Muscle layer of colon (tissue), 2 donors: ENCODE data around the gene C1orf174.
A peak's percentile ranks its signal among the peaks of the same experiment; 100 is the strongest.

Source experiments
- H3K27ac ChIP-seq: one replicate; pipeline ENCODE4 v1.7.0; 2013; ENCODE audit warnings: low read depth, mild to moderate bottlenecking, low read length, moderate library complexity
- H3K27me3 ChIP-seq, 2 donors: one replicate each; pipeline ENCODE4 v1.7.0; 2013; ENCODE audit warnings: low read length in 2 of 2, mild to moderate bottlenecking in 2 of 2; ENCODE audit not compliant: insufficient read depth in 2 of 2, control insufficient read depth in 1 of 2
- H3K36me3 ChIP-seq: one replicate; pipeline ENCODE4 v1.7.0; 2013; ENCODE audit warnings: mild to moderate bottlenecking, low read length; ENCODE audit not compliant: insufficient read depth
- H3K4me1 ChIP-seq: one replicate; pipeline ENCODE4 v1.7.0; 2013; ENCODE audit warnings: mild to moderate bottlenecking, low read length; ENCODE audit not compliant: insufficient read depth
- H3K4me3 ChIP-seq, 2 donors: one replicate each; pipeline ENCODE4 v1.7.0; 2013; ENCODE audit warnings: low read length in 2 of 2, low read depth in 1 of 2, mild to moderate bottlenecking in 1 of 2, moderate library complexity in 1 of 2
- H3K9ac ChIP-seq: one replicate; pipeline ENCODE4 v1.7.0; 2013; ENCODE audit warnings: low read length
- H3K9me3 ChIP-seq: one replicate; pipeline ENCODE4 v1.7.0; 2013; ENCODE audit warnings: mild to moderate bottlenecking, low read length
- donor health status: abdominal sarcoma.
- donor health status: Adenocarcinoma of cecum.

Gene C1orf174

GRCh38 chr1:3900150-3900968, at the start of gene C1orf174:
C1orf174 (minus strand) TSS chr1:3900272; CDS start chr1:3900186, 86 bp downstream.
- H3K9me3 ChIP-seq = no peaks in the 10 kb centered on the region
- H3K9ac ChIP-seq = peak within 1 kb of the TSS; percentile 71
- peaks cover 0 to 5% of the 10 kb centered on the region in 2 donors for H3K27me3 ChIP-seq
- peak within 1 kb of the TSS; percentile 95 for H3K27ac ChIP-seq
- H3K4me3 ChIP-seq = peak within 1 kb of the TSS; percentile 68 to 70
- peaks cover 17% of the 10 kb centered on the region for H3K4me1 ChIP-seq
- peaks cover 1% of the 10 kb centered on the region for H3K36me3 ChIP-seq

- Histone ChIP-seq H3K27me3 (peaks cover 0 to 12% of the 10 kb centered on the region in 2 donors), H3K9ac (no peak overlapping the region), H3K4me1 (no peaks in the 10 kb centered on the region), H3K9me3 (no peaks in the 10 kb centered on the region), H3K4me3 (no peak overlapping the region), H3K27ac (no peak overlapping the region), H3K36me3 (no peaks in the 10 kb centered on the region)
Measured at GRCh38 chr1:3948344-3948743, 48.3 kb upstream of the C1orf174 start.

DNA sequence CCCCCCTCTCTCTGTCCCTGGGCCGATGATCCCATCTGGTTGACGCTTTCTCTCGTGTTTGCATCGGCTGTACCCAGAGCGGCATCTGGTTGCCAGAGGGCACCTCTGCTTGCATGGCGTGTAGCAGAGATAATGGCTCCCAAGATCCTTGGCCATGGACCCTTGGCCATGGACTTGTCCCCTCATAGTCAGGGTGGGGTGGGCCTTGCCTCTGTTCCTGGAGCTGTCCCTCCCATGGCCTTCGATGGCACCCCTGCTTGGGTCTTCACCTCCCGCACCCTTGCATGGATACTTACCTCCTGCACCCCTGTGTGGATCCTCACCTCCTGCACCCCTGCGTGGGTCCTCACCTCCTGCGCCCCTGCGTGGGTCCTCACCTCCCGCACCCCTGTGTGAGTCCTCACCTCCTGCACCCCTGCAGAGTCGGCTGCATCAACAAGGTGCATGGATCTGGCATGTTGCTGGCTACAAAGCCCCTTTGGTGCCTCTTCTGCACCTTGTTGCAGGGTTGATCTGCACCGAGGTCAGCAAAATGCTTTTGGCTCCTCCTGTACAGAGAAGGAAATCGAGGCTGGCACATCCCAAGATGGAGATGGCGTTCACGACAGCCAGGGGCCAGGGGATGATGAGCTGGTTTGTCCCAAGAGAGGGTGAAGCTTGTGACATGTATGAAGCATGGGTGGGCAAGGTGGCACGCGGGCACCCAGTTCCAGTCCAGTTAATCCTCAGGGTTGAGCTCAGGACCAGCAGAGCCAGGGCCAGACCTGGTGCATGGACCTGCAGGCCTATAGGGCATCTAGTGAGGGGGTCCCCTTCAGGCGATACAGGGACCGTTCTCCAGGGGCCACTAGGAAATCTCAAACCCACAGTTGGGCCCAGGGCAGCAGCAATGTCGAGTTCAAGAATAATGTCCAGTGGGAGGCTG, 46.1 kb upstream of the C1orf174 start:
- H3K4me3 ChIP-seq = no peak overlapping the region
- H3K4me1 ChIP-seq = no peaks in the 10 kb centered on the region
- no peaks in the 10 kb centered on the region for H3K27me3 ChIP-seq
- H3K9me3 ChIP-seq = no peaks in the 10 kb centered on the region
- H3K27ac ChIP-seq = no peak overlapping the region
- H3K36me3 ChIP-seq = no peaks in the 10 kb centered on the region
- no peak overlapping the region for H3K9ac ChIP-seq

DNA sequence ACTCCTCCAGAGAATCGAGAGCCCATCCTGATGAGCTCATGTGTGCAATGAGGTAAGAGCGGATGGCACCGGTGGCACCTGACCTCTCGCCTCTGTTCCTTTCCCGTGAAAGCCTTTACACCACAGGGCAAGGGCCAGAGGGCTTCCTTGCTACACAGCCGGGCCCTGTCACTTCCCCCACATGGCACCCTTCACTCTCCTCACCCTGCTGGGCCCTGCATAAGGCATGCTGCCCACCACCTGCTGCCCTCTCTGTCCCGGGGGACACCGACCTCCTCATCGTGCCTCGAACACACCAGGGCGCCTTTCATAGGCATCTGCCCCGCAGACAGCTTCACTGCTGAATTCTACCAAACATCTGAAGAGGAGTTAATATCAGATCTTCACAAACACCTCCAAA, 45.1 kb upstream of the C1orf174 start:
- Histone ChIP-seq H3K27me3 (no peaks in the 10 kb centered on the region), H3K4me3 (no peak overlapping the region), H3K9ac (no peak overlapping the region), H3K9me3 (no peaks in the 10 kb centered on the region), H3K27ac (no peak overlapping the region), H3K4me1 (no peaks in the 10 kb centered on the region), H3K36me3 (no peaks in the 10 kb centered on the region)

- H3K36me3 ChIP-seq = no peaks in the 10 kb centered on the region
- no peak overlapping the region for H3K4me3 ChIP-seq
- no peak overlapping the region for H3K9ac ChIP-seq
- H3K27ac ChIP-seq = no peak overlapping the region
- H3K27me3 ChIP-seq = no peaks in the 10 kb centered on the region
- no peaks in the 10 kb centered on the region for H3K9me3 ChIP-seq
- no peaks in the 10 kb centered on the region for H3K4me1 ChIP-seq
Measured at GRCh38 chr1:3944578-3945125, 44.6 kb upstream of the C1orf174 start.

DNA sequence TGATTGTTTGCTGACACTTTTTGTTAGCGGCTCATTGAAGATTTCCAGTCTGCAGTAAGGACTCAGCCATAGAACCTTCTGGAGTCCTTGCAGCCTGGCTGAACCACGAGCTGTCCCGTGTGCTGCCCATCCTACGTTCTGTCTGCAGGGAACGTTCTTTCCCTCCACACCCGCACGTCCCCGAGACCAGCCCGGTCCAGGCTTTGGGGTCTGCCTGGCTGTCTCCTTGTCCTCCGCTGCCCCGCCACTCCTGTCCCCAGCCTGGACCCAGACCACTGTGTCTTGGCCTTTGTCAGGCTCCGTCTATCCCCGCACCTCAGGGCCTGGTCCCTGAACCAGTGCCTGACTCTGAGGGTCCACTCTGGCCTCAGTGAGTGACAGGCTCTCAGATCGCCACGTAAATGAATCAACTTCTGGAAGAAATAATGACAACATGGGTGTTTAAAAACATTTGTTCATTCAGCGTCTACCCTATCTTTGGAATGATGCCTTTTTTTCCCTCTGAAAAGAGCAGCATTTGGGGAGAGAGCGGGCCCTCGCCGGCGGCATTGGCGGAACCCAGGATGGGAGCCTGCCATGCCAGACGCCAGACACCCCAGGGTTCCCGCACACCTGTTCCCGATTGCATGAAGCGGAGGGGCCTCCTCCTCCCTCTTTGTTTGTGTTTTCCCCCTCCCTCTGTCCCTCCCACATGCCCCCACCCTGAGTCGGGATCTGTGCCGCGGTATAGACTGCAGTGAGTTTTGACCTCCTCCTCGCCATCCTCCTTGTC, 43.9 kb upstream of the C1orf174 start:
- H3K27me3 ChIP-seq = no peaks in the 10 kb centered on the region
- H3K9ac ChIP-seq = no peak overlapping the region
- H3K9me3 ChIP-seq = no peaks in the 10 kb centered on the region
- H3K36me3 ChIP-seq = no peaks in the 10 kb centered on the region
- H3K27ac ChIP-seq = no peak overlapping the region
- no peak overlapping the region for H3K4me3 ChIP-seq
- H3K4me1 ChIP-seq = no peaks in the 10 kb centered on the region

- Histone ChIP-seq H3K4me3 (no peak overlapping the region), H3K27me3 (no peaks in the 10 kb centered on the region), H3K36me3 (no peaks in the 10 kb centered on the region), H3K4me1 (no peaks in the 10 kb centered on the region), H3K27ac (no peak overlapping the region), H3K9ac (no peak overlapping the region), H3K9me3 (no peaks in the 10 kb centered on the region)
Measured at GRCh38 chr1:3943123-3943431, 43.0 kb upstream of the C1orf174 start.

DNA sequence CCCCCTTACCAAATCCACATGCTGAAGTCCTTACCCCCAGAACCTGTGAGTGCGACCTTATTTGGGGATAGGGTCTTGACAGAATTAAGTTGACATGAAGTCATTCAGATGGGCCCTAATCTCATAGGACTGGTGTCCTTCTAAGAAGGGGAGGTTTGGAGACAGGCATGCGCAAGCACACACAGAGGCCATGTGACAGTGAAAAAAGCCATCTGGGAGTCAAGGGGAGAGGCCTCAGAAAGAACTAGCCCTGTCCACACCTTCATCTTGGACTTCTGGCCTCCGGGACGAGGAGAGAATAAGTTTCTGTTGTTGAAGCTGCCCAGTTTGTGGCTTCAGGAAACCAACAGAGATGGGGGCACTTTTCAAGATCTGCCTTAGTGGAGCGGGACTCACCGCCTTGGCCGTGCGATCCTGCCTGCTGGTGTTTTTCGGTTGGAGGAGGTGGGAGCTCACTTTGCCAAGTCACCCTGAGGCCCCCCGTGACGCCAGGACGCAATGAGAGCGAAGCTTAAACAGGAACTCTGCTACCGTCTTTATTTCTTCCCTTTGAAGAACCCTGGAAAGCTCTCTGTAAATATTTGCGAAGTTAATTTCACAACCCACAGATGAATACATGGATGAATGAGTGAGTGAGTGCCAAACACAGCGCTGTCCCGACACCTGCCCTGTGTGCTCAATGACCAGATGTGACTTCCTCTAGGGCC, 42.5 kb upstream of the C1orf174 start:
- Histone ChIP-seq H3K4me3 (no peak overlapping the region), H3K36me3 (no peaks in the 10 kb centered on the region), H3K9ac (no peak overlapping the region), H3K4me1 (no peaks in the 10 kb centered on the region), H3K27ac (no peak overlapping the region), H3K27me3 (no peaks in the 10 kb centered on the region), H3K9me3 (no peaks in the 10 kb centered on the region)

DNA sequence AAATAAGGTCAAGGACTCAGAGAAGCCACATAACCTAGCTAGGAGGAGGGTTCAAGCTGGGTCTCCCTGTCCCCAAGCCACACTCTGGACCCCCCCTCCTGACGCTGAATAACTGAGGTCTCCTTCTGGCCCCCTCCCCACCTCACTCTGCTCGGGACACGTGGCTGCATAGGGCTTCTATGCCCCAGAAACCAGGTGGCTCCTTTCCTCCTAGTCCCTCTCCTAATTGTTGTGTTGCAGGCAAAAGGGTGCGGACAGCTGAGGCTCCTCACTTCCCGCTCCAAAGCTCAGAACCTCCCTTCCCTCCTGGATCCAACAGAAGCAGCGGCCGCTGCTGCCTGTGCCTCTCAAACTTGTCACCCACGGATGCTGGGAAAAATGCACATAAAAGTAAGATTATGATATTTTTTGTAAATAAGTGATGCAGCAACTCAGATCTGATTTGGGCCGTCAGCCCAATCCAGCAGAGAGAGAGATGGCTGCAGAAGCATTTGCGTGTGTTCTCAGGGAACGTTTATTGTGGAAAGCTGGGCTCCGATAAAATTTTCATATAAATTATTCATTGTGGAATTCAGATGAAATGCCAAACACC, 40.8 kb upstream of the C1orf174 start:
- Histone ChIP-seq H3K9ac (no peak overlapping the region), H3K36me3 (no peaks in the 10 kb centered on the region), H3K4me3 (no peak overlapping the region), H3K4me1 (no peaks in the 10 kb centered on the region), H3K27ac (no peak overlapping the region), H3K27me3 (no peaks in the 10 kb centered on the region), H3K9me3 (no peaks in the 10 kb centered on the region)

DNA sequence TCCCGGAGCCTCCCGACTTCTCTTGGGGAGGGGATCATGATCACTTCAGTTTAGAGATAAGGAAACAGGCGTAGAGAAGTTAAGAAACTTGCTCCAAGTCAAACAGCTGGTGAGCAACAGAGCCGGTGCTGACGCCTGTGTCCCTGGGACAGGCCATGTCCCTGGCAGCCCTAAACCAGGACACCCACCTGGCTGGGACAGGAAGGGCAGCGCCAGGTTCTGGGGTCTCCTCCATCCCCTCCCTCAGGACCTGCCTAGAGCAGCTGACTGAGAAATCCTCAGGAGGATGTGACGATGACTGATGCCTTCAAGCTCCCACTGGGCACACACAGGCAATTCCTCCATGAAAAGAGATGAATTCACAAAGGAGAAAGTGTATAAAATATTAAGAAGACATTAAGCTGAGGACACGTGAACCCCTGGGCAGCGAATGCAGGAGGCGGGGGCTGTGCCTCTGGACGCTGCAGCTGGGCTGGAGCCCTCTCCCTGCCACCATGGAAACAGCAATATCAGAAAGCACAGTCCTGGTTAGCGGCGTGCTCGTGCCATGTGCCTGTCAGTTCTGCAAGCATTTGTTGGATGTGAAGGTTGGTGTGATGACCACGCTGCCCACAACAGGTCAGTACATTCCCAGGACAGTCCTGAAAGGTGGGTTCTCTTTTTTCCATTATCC, 40.1 kb upstream of the C1orf174 start:
- no peak overlapping the region for H3K9ac ChIP-seq
- H3K36me3 ChIP-seq = no peaks in the 10 kb centered on the region
- no peaks in the 10 kb centered on the region for H3K27me3 ChIP-seq
- H3K4me3 ChIP-seq = no peak overlapping the region
- no peaks in the 10 kb centered on the region for H3K4me1 ChIP-seq
- H3K9me3 ChIP-seq = no peaks in the 10 kb centered on the region
- H3K27ac ChIP-seq = no peak overlapping the region
